Measurements from ENCODE around the gene NANOS2.

DNA sequence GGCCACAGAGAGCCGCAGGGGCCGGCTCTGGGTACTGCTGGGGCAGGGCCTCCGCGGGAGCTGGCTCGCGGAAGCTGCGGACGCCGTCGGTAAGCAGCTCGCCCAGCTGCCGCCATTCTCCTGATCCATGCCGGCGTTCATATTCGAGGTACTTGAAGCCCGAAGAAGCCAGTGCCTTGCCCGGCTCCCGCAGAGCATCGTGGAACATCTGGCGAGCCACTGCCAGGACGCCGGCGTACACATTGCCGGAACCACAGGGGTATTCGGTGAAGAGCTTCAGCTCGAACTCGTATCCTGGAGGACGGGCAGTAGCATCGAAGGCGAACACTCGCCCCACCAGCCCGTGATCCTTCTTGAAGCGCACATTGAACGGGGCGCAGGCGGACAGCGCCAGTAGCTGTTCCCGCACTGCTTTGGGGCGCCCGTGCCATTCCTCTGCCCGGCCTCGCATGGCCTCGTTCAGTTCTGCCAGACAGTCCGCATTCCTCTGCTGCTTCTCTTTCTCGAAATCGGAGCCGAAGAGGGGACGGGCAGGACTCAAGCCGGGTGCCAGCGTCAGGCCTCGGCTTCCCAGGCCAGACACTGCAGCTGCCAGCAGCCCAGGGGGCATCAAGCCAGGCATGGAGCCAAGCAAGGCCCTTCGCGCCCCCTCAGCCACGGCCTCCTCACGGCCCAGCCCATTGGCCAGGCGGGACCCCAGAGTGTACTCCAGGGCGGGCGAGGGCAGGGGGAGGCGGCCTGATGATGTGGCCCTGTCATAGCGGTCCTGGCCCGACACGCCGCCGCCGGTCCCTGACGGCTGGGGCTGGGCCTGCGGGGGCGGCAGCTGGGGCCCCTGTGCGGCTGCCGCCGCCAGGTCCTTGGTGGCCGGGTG lies 29.7 kb downstream of the NANOS2 start:
- TF ChIP-seq, protein P1, sequence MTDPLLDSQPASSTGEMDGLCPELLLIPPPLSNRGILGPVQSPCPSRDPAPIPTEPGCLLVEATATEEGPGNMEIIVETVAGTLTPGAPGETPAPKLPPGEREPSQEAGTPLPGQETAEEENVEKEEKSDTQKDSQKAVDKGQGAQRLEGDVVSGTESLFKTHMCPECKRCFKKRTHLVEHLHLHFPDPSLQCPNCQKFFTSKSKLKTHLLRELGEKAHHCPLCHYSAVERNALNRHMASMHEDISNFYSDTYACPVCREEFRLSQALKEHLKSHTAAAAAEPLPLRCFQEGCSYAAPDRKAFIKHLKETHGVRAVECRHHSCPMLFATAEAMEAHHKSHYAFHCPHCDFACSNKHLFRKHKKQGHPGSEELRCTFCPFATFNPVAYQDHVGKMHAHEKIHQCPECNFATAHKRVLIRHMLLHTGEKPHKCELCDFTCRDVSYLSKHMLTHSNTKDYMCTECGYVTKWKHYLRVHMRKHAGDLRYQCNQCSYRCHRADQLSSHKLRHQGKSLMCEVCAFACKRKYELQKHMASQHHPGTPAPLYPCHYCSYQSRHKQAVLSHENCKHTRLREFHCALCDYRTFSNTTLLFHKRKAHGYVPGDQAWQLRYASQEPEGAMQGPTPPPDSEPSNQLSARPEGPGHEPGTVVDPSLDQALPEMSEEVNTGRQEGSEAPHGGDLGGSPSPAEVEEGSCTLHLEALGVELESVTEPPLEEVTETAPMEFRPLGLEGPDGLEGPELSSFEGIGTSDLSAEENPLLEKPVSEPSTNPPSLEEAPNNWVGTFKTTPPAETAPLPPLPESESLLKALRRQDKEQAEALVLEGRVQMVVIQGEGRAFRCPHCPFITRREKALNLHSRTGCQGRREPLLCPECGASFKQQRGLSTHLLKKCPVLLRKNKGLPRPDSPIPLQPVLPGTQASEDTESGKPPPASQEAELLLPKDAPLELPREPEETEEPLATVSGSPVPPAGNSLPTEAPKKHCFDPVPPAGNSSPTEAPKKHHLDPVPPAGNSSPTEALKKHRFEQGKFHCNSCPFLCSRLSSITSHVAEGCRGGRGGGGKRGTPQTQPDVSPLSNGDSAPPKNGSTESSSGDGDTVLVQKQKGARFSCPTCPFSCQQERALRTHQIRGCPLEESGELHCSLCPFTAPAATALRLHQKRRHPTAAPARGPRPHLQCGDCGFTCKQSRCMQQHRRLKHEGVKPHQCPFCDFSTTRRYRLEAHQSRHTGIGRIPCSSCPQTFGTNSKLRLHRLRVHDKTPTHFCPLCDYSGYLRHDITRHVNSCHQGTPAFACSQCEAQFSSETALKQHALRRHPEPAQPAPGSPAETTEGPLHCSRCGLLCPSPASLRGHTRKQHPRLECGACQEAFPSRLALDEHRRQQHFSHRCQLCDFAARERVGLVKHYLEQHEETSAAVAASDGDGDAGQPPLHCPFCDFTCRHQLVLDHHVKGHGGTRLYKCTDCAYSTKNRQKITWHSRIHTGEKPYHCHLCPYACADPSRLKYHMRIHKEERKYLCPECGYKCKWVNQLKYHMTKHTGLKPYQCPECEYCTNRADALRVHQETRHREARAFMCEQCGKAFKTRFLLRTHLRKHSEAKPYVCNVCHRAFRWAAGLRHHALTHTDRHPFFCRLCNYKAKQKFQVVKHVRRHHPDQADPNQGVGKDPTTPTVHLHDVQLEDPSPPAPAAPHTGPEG (CRISPR knock-in tag; IDR thresholded peaks at IDR 0.05) = no peak
- TF ChIP-seq EP300 (IDR thresholded peaks at IDR 0.05; ENCODE audit: low read depth in 2 of 2, low read length in 2 of 2) (no peak), EP300 (CRISPR knock-in tag; IDR thresholded peaks at IDR 0.05; ENCODE audit: borderline replicate concordance) (no peak)
- TF ChIP-seq, protein P2, sequence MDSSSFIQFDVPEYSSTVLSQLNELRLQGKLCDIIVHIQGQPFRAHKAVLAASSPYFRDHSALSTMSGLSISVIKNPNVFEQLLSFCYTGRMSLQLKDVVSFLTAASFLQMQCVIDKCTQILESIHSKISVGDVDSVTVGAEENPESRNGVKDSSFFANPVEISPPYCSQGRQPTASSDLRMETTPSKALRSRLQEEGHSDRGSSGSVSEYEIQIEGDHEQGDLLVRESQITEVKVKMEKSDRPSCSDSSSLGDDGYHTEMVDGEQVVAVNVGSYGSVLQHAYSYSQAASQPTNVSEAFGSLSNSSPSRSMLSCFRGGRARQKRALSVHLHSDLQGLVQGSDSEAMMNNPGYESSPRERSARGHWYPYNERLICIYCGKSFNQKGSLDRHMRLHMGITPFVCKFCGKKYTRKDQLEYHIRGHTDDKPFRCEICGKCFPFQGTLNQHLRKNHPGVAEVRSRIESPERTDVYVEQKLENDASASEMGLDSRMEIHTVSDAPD (CRISPR knock-in tag; IDR thresholded peaks at IDR 0.05) = no peak
- TF ChIP-seq, protein P3, sequence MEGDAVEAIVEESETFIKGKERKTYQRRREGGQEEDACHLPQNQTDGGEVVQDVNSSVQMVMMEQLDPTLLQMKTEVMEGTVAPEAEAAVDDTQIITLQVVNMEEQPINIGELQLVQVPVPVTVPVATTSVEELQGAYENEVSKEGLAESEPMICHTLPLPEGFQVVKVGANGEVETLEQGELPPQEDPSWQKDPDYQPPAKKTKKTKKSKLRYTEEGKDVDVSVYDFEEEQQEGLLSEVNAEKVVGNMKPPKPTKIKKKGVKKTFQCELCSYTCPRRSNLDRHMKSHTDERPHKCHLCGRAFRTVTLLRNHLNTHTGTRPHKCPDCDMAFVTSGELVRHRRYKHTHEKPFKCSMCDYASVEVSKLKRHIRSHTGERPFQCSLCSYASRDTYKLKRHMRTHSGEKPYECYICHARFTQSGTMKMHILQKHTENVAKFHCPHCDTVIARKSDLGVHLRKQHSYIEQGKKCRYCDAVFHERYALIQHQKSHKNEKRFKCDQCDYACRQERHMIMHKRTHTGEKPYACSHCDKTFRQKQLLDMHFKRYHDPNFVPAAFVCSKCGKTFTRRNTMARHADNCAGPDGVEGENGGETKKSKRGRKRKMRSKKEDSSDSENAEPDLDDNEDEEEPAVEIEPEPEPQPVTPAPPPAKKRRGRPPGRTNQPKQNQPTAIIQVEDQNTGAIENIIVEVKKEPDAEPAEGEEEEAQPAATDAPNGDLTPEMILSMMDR (CRISPR knock-in tag; IDR thresholded peaks at IDR 0.05) = no peak; the same call in 1 of the 2 replicates

Data from HepG2 (cell line).